ENCODE data around the gene PIGX. TPM values are rescaled to one million over a fixed set of nuclear protein-coding genes. Genes with fewer than 3 reads are reported as not detected.

The PIGX gene
- total and polyA plus RNA-seq, 7 donors = 7.5 to 43.4 (median 19.4) TPM

DNA sequence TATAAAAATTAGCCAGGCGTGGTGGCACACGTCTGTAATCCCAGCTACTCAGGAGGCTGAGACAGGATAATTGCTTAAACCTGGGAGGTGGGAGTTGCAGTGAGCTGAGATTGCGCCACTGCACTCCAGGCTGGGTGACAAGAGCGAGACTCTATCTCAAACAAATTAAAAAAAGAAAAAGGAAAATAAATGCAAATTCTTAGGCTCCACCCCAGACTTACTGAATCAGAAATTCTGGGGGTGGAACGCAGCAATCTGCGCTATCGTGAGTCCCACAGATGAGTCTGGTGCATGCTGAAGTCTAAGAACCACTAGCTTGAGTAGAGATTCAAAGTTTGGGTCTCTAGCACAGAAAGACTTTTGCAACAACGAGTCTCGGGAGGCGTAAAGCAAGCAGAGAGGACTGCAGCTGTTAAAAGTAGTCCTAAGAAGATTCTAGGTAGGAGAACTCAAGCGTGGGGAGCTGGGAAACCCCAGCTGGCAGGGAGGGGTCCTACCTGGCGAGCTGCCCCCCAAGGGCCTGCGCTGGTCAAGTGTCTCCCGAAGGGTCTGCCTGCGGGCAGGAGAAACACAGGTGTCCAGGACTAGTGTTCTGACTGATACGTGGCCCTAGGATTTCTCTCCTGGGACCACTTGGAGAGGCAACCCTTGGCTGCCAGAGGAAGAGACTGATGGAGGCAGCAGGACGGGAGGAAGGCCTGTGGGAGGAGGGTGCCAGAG is 22.1 kb upstream of the PIGX start:
- WGBS, 3 donors = 83 to 88% (median 84%) methylated on average over 17 of the region's 17 CpGs
- no peaks in the 10 kb centered on the region for H3K9me3 ChIP-seq
- H3K27ac ChIP-seq = no peak overlapping the region
- no peak overlapping the region for H3K4me3 ChIP-seq
- H3K4me1 ChIP-seq = peaks cover under 1% of the 10 kb centered on the region
- no peak for ATAC-seq
- H3K36me3 ChIP-seq (ENCODE audit: insufficient read depth in 1 of 2, low read depth in 1 of 2) = no peaks in the 10 kb centered on the region
- TF ChIP-seq, protein P1, sequence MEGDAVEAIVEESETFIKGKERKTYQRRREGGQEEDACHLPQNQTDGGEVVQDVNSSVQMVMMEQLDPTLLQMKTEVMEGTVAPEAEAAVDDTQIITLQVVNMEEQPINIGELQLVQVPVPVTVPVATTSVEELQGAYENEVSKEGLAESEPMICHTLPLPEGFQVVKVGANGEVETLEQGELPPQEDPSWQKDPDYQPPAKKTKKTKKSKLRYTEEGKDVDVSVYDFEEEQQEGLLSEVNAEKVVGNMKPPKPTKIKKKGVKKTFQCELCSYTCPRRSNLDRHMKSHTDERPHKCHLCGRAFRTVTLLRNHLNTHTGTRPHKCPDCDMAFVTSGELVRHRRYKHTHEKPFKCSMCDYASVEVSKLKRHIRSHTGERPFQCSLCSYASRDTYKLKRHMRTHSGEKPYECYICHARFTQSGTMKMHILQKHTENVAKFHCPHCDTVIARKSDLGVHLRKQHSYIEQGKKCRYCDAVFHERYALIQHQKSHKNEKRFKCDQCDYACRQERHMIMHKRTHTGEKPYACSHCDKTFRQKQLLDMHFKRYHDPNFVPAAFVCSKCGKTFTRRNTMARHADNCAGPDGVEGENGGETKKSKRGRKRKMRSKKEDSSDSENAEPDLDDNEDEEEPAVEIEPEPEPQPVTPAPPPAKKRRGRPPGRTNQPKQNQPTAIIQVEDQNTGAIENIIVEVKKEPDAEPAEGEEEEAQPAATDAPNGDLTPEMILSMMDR (IDR thresholded peaks at IDR 0.05) = no peak
- intact Hi-C loops (cut with DNase I) = loop anchor here in 1 of 2 donors (5.0 kb wide), 1 partner anchor 83 kb away; no protein-coding TSS in a partner anchor
- DNase-seq = no peak
- no peaks in the 10 kb centered on the region for H3K27me3 ChIP-seq (ENCODE audit: insufficient read depth in 3 of 3, low read length in 2 of 3)

DNA sequence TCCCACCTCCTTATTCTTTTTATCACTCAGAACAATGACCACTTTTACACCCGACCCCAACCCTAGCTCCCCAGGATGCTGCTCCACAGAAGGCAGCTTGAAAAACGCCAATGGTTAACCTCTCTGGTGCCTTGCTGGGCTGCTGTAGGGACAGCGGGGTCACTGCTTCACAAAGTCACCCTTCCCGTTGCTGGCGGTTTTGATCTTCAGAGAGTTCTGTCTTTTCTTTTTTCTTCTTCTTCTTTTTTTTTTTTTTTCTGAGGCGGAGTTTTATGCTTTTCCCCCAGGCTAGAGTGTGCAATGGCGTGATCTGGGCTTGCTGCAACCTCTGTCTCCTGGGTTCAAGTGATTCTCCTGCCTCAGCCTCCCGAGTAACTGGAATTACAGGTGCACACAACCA is 20.8 kb upstream of the PIGX start:
- H3K27ac ChIP-seq = no peak overlapping the region
- WGBS, 3 donors = 70 to 78% (median 73%) methylated on average over 8 of the region's 8 CpGs
- no peaks in the 10 kb centered on the region for H3K27me3 ChIP-seq (ENCODE audit: insufficient read depth in 3 of 3, low read length in 2 of 3)
- no peaks in the 10 kb centered on the region for H3K9me3 ChIP-seq
- DNase-seq (no peak), ATAC-seq (no peak)
- H3K4me1 ChIP-seq = no peaks in the 10 kb centered on the region
- TF ChIP-seq, protein P1 (IDR thresholded peaks at IDR 0.05) = no peak
- intact Hi-C loops (cut with DNase I) = no loop called here
- no peaks in the 10 kb centered on the region for H3K36me3 ChIP-seq (ENCODE audit: insufficient read depth in 1 of 2, low read depth in 1 of 2)
- H3K4me3 ChIP-seq = no peak overlapping the region

DNA sequence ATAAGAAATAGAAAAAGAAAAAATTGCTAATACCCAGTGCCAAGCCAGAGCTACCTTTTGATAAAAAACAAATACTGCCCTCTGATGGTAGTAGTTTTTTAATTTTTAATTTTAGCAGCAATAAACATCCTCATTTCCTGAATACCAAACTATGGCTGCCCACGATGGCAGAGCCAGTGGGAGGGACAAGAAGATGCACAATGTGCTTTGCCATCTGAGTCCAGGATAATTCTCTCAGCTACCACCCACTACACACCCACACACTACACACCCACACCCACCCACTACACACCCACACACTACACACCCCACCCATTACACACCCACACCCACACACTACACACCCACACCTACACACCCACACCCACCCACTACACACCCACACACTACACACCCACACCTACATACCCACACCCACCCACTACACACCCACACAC is 18.0 kb upstream of the PIGX start:
- TF ChIP-seq, protein P1 (IDR thresholded peaks at IDR 0.05) = no peak
- Histone ChIP-seq H3K27ac (no peak overlapping the region), H3K4me3 (no peak overlapping the region), H3K27me3 (ENCODE audit: insufficient read depth in 3 of 3, low read length in 2 of 3) (no peaks in the 10 kb centered on the region), H3K4me1 (no peaks in the 10 kb centered on the region), H3K9me3 (no peaks in the 10 kb centered on the region), H3K36me3 (ENCODE audit: insufficient read depth in 1 of 2, low read depth in 1 of 2) (no peaks in the 10 kb centered on the region)
- 0 to 14% (median 0%) methylated on average over 1 of the region's 1 CpG for WGBS, 3 donors
- ATAC-seq (no peak), DNase-seq (no peak)
- intact Hi-C loops (cut with DNase I) = no loop called here

DNA sequence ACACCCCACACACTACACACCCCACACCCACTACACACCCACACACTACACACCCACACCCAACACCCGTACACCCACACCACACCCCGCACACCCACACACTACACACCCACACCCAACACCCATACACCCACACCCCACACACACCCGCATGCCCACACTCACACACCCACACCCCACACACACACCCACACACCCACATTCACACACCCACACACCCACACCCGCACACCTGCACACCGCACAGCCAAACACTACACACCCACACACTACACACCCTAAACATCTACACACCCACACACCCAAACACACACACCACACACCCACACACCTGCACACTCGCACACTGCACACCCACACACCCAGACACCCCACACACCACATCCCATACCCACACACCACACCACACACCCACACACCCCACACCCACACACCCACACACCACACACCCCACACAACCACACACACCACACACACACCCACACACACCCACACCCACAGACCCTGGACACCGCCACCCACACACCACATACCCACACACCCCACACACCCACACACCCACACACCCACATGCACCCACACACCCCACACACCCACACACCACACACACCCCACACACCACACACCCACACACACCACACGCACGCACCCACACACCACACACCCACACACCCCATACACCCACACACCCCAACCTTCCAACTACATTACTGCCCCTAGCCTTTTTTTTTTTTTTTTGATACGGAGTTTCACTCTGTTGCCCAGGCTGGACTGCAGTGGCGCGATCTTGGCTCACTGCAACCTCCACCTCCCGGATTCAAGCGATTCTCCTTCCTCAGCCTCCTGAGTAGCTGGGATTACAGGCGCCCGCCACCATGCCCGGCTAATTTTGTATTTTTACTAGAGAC is 17.0 kb upstream of the PIGX start:
- H3K27ac ChIP-seq = no peak overlapping the region
- intact Hi-C loops (cut with DNase I) = no loop called here
- no peaks in the 10 kb centered on the region for H3K27me3 ChIP-seq (ENCODE audit: insufficient read depth in 3 of 3, low read length in 2 of 3)
- H3K4me1 ChIP-seq = no peaks in the 10 kb centered on the region
- DNase-seq (no peak), ATAC-seq (no peak)
- H3K9me3 ChIP-seq = no peaks in the 10 kb centered on the region
- WGBS, 3 donors = 92 to 95% (median 94%) methylated on average over 16 to 17 of the region's 17 CpGs
- no peak overlapping the region for H3K4me3 ChIP-seq
- TF ChIP-seq, protein P1 (IDR thresholded peaks at IDR 0.05) = no peak
- no peaks in the 10 kb centered on the region for H3K36me3 ChIP-seq (ENCODE audit: insufficient read depth in 1 of 2, low read depth in 1 of 2)

Data from psoas muscle (tissue), 8 donors.